B cell (primary cell): ENCODE measurements around the gene GRAMD2A. TPM values are rescaled to one million over a fixed set of nuclear protein-coding genes. Genes with fewer than 3 reads are reported as not detected.

Experiments
- ATAC-seq: fragments of 200-7000 bp; cut with Tn5 transposase; one replicate; pipeline ENCODE4 v1.10.0; 2021; ENCODE audit warnings: low read depth, mild to moderate bottlenecking, moderate number of reproducible peaks, moderate library complexity
- CTCF ChIA-PET: fragments of 350-600 bp; sonication (Branson Sonifier 250); formaldehyde crosslinking; loops from one replicate; lab custom pipeline; 2021; ENCODE audit warnings: antibody characterized with exemption, inconsistent platforms; lab: Charles Lee
- POLR2A ChIA-PET: fragments of 350-600 bp; sonication (Branson Sonifier 250); formaldehyde crosslinking; loops from one replicate; lab custom pipeline; 2021; ENCODE audit warnings: antibody characterized with exemption; lab: Charles Lee
- DNase-seq: peaks from one replicate; pipeline ENCODE4 v3.0.0; 2013
- H2AFZ ChIP-seq: 2 replicates; pipeline ENCODE4 v1.6.1; 2012; ENCODE audit warnings: mild to moderate bottlenecking, low read depth, low read length; ENCODE audit not compliant: insufficient read depth, poor library complexity, severe bottlenecking
- H3K27ac ChIP-seq, 2 donors: 1 replicate in 1 of 2; 2 replicates in 1 of 2; pipeline ENCODE4 v1.5.1; 2012 to 2013; ENCODE audit warnings: low read length in 2 of 2, mild to moderate bottlenecking in 2 of 2, moderate library complexity in 1 of 2
- H3K27me3 ChIP-seq, 4 experiments: fragments of 200-600 bp in 1 of 4; sonication (generic) in 1 of 4; replicated peaks in 1 of 4; 1 replicate in 2 of 4; 2 replicates in 2 of 4; pipeline versions ENCODE4 v1.6.1 to v1.7.0; 2013 to 2016; ENCODE audit warnings: low read length in 3 of 4, mild to moderate bottlenecking in 2 of 4, mixed read lengths in 1 of 4, moderate library complexity in 1 of 4; ENCODE audit not compliant: insufficient read depth in 4 of 4, control insufficient read depth in 3 of 4; ENCODE audit errors: control extremely low read depth in 1 of 4
- H3K36me3 ChIP-seq, 2 experiments: replicated peaks in 1 of 2; 1 replicate in 1 of 2; 2 replicates in 1 of 2; pipeline versions ENCODE4 v1.6.1 to v1.7.1; 2013; ENCODE audit warnings: low read length in 1 of 2; ENCODE audit not compliant: insufficient read depth in 2 of 2, control insufficient read depth in 1 of 2; ENCODE audit errors: control extremely low read depth in 1 of 2, extremely low read depth in 1 of 2
- H3K4me1 ChIP-seq, 2 donors: fragments of 200-600 bp in 1 of 2; sonication (generic) in 1 of 2; 1 replicate in 1 of 2; 2 replicates in 1 of 2; pipeline versions ENCODE4 v1.5.1 to v1.6.1; 2013 to 2017; ENCODE audit warnings: low read length in 2 of 2; ENCODE audit not compliant: control insufficient read depth in 2 of 2, insufficient read depth in 2 of 2
- H3K4me2 ChIP-seq: replicated peaks from 2 replicates; pipeline ENCODE3; 2012; ENCODE audit warnings: mild to moderate bottlenecking, low read depth, low read length; ENCODE audit not compliant: poor library complexity, severe bottlenecking
- H3K4me3 ChIP-seq, 5 experiments: fragments of 200-600 bp in 1 of 5; sonication (generic) in 1 of 5; 1 replicate in 3 of 5; 2 replicates in 2 of 5; pipeline versions ENCODE4 v1.5.1 to v1.7.0; 2011 to 2016; ENCODE audit warnings: low read length in 4 of 5, mild to moderate bottlenecking in 4 of 5, low read depth in 2 of 5, control low read depth in 1 of 5, moderate library complexity in 1 of 5; ENCODE audit not compliant: insufficient read depth in 1 of 5; ENCODE audit errors: control extremely low read depth in 1 of 5, extremely low read depth in 1 of 5
- H3K79me2 ChIP-seq: fragments of 200-600 bp; sonication (generic); one replicate; pipeline ENCODE4 v1.6.0; 2016; ENCODE audit warnings: low read length; ENCODE audit not compliant: control insufficient read depth, insufficient read depth
- H3K9ac ChIP-seq: fragments of 200-600 bp; sonication (generic); 2 replicates; pipeline ENCODE4 v1.6.1; 2017; ENCODE audit warnings: mild to moderate bottlenecking, low read length, moderate library complexity
- H3K9me3 ChIP-seq, 3 donors: one replicate each; pipeline versions ENCODE4 v1.6.1 to v1.7.1; 2013; ENCODE audit warnings: low read length in 2 of 3; ENCODE audit not compliant: control insufficient read depth in 2 of 3, insufficient read depth in 1 of 3; ENCODE audit errors: control extremely low read depth in 1 of 3
- H4K20me1 ChIP-seq: 2 replicates; pipeline ENCODE4 v1.6.0; 2012; ENCODE audit warnings: mild to moderate bottlenecking, low read length; ENCODE audit not compliant: insufficient read depth, control insufficient read depth, poor library complexity, severe bottlenecking
- H3K27ac Mint-ChIP-seq: one replicate; pipeline ENCODE4 v1.8.0; 2021; ENCODE audit warnings: mixed read lengths
- H3K27me3 Mint-ChIP-seq: one replicate; pipeline ENCODE4 v1.8.0; 2021; ENCODE audit warnings: mixed read lengths
- H3K4me1 Mint-ChIP-seq: one replicate; pipeline ENCODE4 v1.8.0; 2021; ENCODE audit warnings: mixed read lengths
- H3K4me3 Mint-ChIP-seq: one replicate; pipeline ENCODE4 v1.8.0; 2021; ENCODE audit warnings: mixed read lengths
- H3K9me3 Mint-ChIP-seq: one replicate; pipeline ENCODE4 v1.8.0; 2022; ENCODE audit warnings: mixed read lengths; ENCODE audit not compliant: insufficient read depth
- CTCF ChIP-seq: fragments of 200-600 bp; IDR thresholded peaks from one replicate; pipeline ENCODE4 v1.8.0; 2022; ENCODE audit warnings: antibody characterized with exemption, mild to moderate bottlenecking
- EZH2 ChIP-seq: IDR thresholded peaks from 2 replicates; pipeline ENCODE4 v1.6.1; 2012; ENCODE audit warnings: borderline replicate concordance, low read depth, mild to moderate bottlenecking, moderate library complexity, low read length; ENCODE audit not compliant: insufficient read depth, poor library complexity, severe bottlenecking
- WGBS: methylation state at CpG from one replicate; pipeline ENCODE4 v1.1.5; 2013; ENCODE audit warnings: missing lambda C conversion rate; ENCODE audit not compliant: insufficient coverage; 5-methylcytosine and 5-hydroxymethylcytosine counted together
- intact Hi-C: fragments of 100-400 bp; cut with micrococcal nuclease; formaldehyde crosslinking; loops from one replicate; pipeline ENCODE4 v1.10.0; 2022
- polyA plus RNA-seq: library from polyadenylated mRNA; depleted of rRNA; stranded (reverse); fragments of >200 nt; gene quantifications from 2 replicates; pipeline ENCODE4 v1.2.3, GENCODE V29; 2012
- total RNA-seq, 2 donors: library from RNA; stranded (reverse); fragments of 120-200 nt in 1 of 2; gene quantifications; 1 replicate in 1 of 2; 2 replicates in 1 of 2; pipeline versions ENCODE4 v1.2.3 to v1.2.4, GENCODE V29; 2013 to 2022

GRAMD2A gene
- total and polyA plus RNA-seq, 2 donors (not counting 1 experiment from before 2014, with no cell fraction given) = not detected

- H3K4me3 Mint-ChIP-seq = no peak overlapping the region
- Histone ChIP-seq H4K20me1 (peaks cover 15% of the 10 kb centered on the region), H2AFZ (peak overlapping the region; percentile 25), H3K9me3 (no peaks in the 10 kb centered on the region), H3K4me2 (no peak overlapping the region), H3K9ac (no peak overlapping the region), H3K79me2 (no peaks in the 10 kb centered on the region), H3K27me3 (peaks cover 0 to 30% (median 7%) of the 10 kb centered on the region in 4 experiments), H3K4me3 (no peak overlapping the region), H3K27ac (no peak overlapping the region), H3K4me1 (peaks cover 6 to 10% of the 10 kb centered on the region in 2 donors), H3K36me3 (peaks cover 1 to 19% of the 10 kb centered on the region in 2 experiments)
- DNase-seq = peak; percentile 36
- peaks cover 35% of the 10 kb centered on the region for H3K27me3 Mint-ChIP-seq
- H3K9me3 Mint-ChIP-seq = no peaks in the 10 kb centered on the region
- intact Hi-C loops = loop anchor here (5.0 kb wide), 1 partner anchor 337 kb away; no protein-coding TSS in a partner anchor
- ChIA-PET POLR2A (no interaction called here), CTCF (interaction anchor here (0.8 to 9.5 kb wide), 4 partner anchors 14 to 91 kb away, joined by 3 to 137 read pairs (median 4); no protein-coding TSS in a partner anchor)
- WGBS = 22% methylated on average over 6 of the region's 6 CpGs
- peaks cover 12% of the 10 kb centered on the region for H3K4me1 Mint-ChIP-seq
- no peak overlapping the region for H3K27ac Mint-ChIP-seq
- TF ChIP-seq EZH2 (no peak), CTCF (no peak)
- no peak for ATAC-seq
Observed at GRCh38 chr15:72195101-72195511, 2.5 kb downstream of the GRAMD2A start.

- Histone ChIP-seq H3K27me3 (peaks cover 0 to 30% (median 7%) of the 10 kb centered on the region in 4 experiments), H3K4me2 (no peak overlapping the region), H3K4me3 (no peak overlapping the region), H3K36me3 (peaks cover 0 to 7% of the 10 kb centered on the region in 2 experiments), H3K9ac (no peak overlapping the region), H3K27ac (no peak overlapping the region), H4K20me1 (peaks cover 3% of the 10 kb centered on the region), H2AFZ (no peak overlapping the region), H3K4me1 (peaks cover 6 to 10% of the 10 kb centered on the region in 2 donors), H3K9me3 (no peaks in the 10 kb centered on the region), H3K79me2 (no peaks in the 10 kb centered on the region)
- Mint-ChIP-seq H3K9me3 (no peaks in the 10 kb centered on the region), H3K4me3 (no peak overlapping the region), H3K27me3 (peaks cover 39% of the 10 kb centered on the region), H3K4me1 (peaks cover 12% of the 10 kb centered on the region), H3K27ac (no peak overlapping the region)
- CTCF ChIA-PET = interaction anchor here (1.8 to 9.5 kb wide), 2 partner anchors 80 to 92 kb away, joined by 5 to 137 read pairs; no protein-coding TSS in a partner anchor
- WGBS = 100% methylated on average over 3 of the region's 8 CpGs
- intact Hi-C loops = no loop called here
- POLR2A ChIA-PET = no interaction called here
- DNase-seq (no peak), ATAC-seq (no peak)
- no peak for TF ChIP-seq CTCF
- TF ChIP-seq EZH2 = no peak
Observed at GRCh38 chr15:72193836-72194396, 3.7 kb downstream of the GRAMD2A start.
